Neuronal stem cell (in vitro differentiated cells): Measurements from ENCODE around the gene GSTM3.

ENCODE experiments used
- DNase-seq: peaks from one replicate; pipeline ENCODE4 v3.0.0-alpha.2; 2013; ENCODE audit warnings: low spot score
- H2AFZ ChIP-seq: one replicate; pipeline ENCODE4 v1.6.1; 2013; ENCODE audit warnings: mild to moderate bottlenecking, low read length, inconsistent platforms
- H2AK5ac ChIP-seq: 2 replicates; pipeline ENCODE4 v1.6.1; 2013; ENCODE audit warnings: low read depth, mild to moderate bottlenecking, inconsistent platforms, low read length, moderate library complexity, mixed read lengths
- H2BK120ac ChIP-seq: 2 replicates; pipeline ENCODE4 v1.6.1; 2013; ENCODE audit warnings: low read depth, mild to moderate bottlenecking, inconsistent platforms, low read length, moderate library complexity, mixed read lengths
- H2BK12ac ChIP-seq: one replicate; pipeline ENCODE4 v1.6.1; 2013; ENCODE audit warnings: low read length, inconsistent platforms
- H2BK15ac ChIP-seq: 2 replicates; pipeline ENCODE4 v1.6.1; 2013; ENCODE audit warnings: mild to moderate bottlenecking, low read length, inconsistent platforms, mixed read lengths
- H2BK5ac ChIP-seq: one replicate; pipeline ENCODE4 v1.6.1; 2013; ENCODE audit warnings: inconsistent platforms, mild to moderate bottlenecking, low read length, moderate library complexity
- H3K14ac ChIP-seq: one replicate; pipeline ENCODE4 v1.6.1; 2013; ENCODE audit warnings: low read length, inconsistent platforms
- H3K18ac ChIP-seq: 2 replicates; pipeline ENCODE4 v1.6.1; 2013; ENCODE audit warnings: low read length, inconsistent platforms
- H3K23ac ChIP-seq: 2 replicates; pipeline ENCODE4 v1.6.1; 2013; ENCODE audit warnings: low read depth, mild to moderate bottlenecking, mixed read lengths, low read length, inconsistent platforms; ENCODE audit not compliant: poor library complexity
- H3K27ac ChIP-seq: replicated peaks from 3 replicates; pipeline ENCODE4 v1.5.1; 2013; ENCODE audit warnings: low read length, inconsistent platforms
- H3K27me3 ChIP-seq, 3 experiments: 2 replicates each; pipeline ENCODE4 v1.6.1; 2013; ENCODE audit warnings: low read length in 3 of 3, mild to moderate bottlenecking in 2 of 3, inconsistent platforms in 1 of 3, low read depth in 1 of 3, mixed read lengths in 1 of 3, moderate library complexity in 1 of 3; ENCODE audit not compliant: control insufficient read depth in 3 of 3, insufficient read depth in 3 of 3
- H3K36me3 ChIP-seq, 2 donors: replicated peaks in 1 of 2; 2 replicates each; pipeline ENCODE4 v1.6.1; 2013; ENCODE audit warnings: low read length in 2 of 2; ENCODE audit not compliant: control insufficient read depth in 2 of 2, insufficient read depth in 2 of 2
- H3K4ac ChIP-seq: 2 replicates; pipeline ENCODE4 v1.6.1; 2013; ENCODE audit warnings: inconsistent platforms, mild to moderate bottlenecking, low read length, moderate library complexity
- H3K4me1 ChIP-seq, 2 donors: 1 replicate in 1 of 2; 2 replicates in 1 of 2; pipeline ENCODE4 v1.6.1; 2013; ENCODE audit warnings: low read length in 2 of 2, low read depth in 1 of 2; ENCODE audit not compliant: control insufficient read depth in 2 of 2, insufficient read depth in 1 of 2
- H3K4me2 ChIP-seq: one replicate; pipeline ENCODE4 v1.6.1; 2013; ENCODE audit warnings: mild to moderate bottlenecking, low read length, inconsistent platforms; ENCODE audit not compliant: insufficient read depth, poor library complexity, severe bottlenecking
- H3K4me3 ChIP-seq, 2 donors: 2 replicates each; pipeline ENCODE4 v1.5.1; 2013; ENCODE audit warnings: low read length in 2 of 2, mild to moderate bottlenecking in 2 of 2, inconsistent platforms in 1 of 2, moderate library complexity in 1 of 2
- H3K79me1 ChIP-seq: one replicate; pipeline ENCODE4 v1.6.1; 2013; ENCODE audit warnings: low read depth, mild to moderate bottlenecking, inconsistent platforms, low read length, moderate library complexity
- H3K9ac ChIP-seq: one replicate; pipeline ENCODE4 v1.6.1; 2013; ENCODE audit warnings: mild to moderate bottlenecking, low read depth, low read length, inconsistent platforms; ENCODE audit not compliant: poor library complexity
- H3K9me3 ChIP-seq, 2 donors: replicated peaks in 1 of 2; 2 replicates each; pipeline versions ENCODE3 to v1.6.1; 2013; ENCODE audit warnings: low read length in 2 of 2, mild to moderate bottlenecking in 2 of 2, inconsistent platforms in 1 of 2, low read depth in 1 of 2, mixed read lengths in 1 of 2, moderate library complexity in 1 of 2; ENCODE audit not compliant: control insufficient read depth in 2 of 2, insufficient read depth in 1 of 2
- H4K8ac ChIP-seq: one replicate; pipeline ENCODE4 v1.6.1; 2013; ENCODE audit warnings: low read depth, mild to moderate bottlenecking, inconsistent platforms, low read length, moderate library complexity
- H4K91ac ChIP-seq: one replicate; pipeline ENCODE4 v1.6.1; 2013; ENCODE audit warnings: low read length, low read depth, mild to moderate bottlenecking, inconsistent platforms; ENCODE audit not compliant: poor library complexity
- WGBS, 2 donors: extraction: QIAGEN DNeasy Blood & Tissue Kit; methylation state at CpG; one replicate each; pipeline ENCODE4 v1.1.7; 2013; ENCODE audit warnings: missing lambda C conversion rate in 2 of 2, mixed read lengths in 1 of 2; ENCODE audit not compliant: insufficient read length in 2 of 2, insufficient replicate concordance in 1 of 2; ENCODE audit errors: extremely low coverage in 2 of 2; 5-methylcytosine and 5-hydroxymethylcytosine counted together

GSTM3 gene

DNA sequence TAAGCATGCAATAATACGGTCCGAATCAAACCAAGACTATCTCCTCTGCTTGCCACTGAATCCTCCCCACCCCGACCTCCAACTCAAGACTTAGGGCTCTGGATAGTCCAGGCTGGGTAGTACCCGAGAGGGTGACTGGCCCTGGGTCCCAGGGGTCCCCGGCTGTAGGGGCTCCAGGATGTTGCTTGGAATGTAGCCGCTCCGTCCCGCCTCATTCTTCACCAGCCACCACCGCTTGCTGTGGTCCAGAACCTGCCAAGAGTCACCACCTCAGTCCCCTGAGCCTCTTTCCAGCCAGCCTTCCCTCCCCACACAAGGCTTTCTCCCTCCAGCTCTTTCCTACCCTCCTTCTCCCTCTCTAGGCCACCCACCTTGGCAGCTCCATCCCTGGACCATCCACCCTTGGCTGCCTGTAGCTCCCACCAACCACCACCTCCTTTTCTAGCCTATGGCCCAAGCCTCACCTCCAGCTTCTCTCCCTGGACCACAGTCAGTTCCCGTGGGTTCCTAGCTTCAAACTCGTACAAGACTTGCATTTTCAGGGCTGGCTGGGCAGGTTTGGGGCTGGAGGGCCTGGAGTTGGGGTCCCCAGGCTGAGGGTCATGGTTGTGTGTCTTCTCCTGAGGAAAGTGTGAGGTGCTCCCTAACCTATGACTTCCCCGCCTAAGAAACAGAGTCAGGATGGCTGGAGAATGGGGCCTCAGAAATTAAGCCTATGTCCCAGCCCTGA, 10.9 kb upstream of the GSTM3 start:
- no peak overlapping the region for H4K91ac ChIP-seq
- peaks cover 4% of the 10 kb centered on the region in 2 donors for H3K9me3 ChIP-seq
- no peak overlapping the region for H3K4ac ChIP-seq
- no peak overlapping the region for H3K18ac ChIP-seq
- no peak overlapping the region for H2BK120ac ChIP-seq
- no peak overlapping the region for H4K8ac ChIP-seq
- H2BK12ac ChIP-seq = no peak overlapping the region
- no peak overlapping the region for H3K27ac ChIP-seq
- no peak for DNase-seq
- H3K23ac ChIP-seq = no peak overlapping the region
- H2AFZ ChIP-seq = no peak overlapping the region
- H2BK5ac ChIP-seq = no peak overlapping the region
- no peak overlapping the region for H3K14ac ChIP-seq
- H3K79me1 ChIP-seq = no peaks in the 10 kb centered on the region
- peaks cover 0 to 60% (median 2%) of the 10 kb centered on the region in 3 experiments for H3K27me3 ChIP-seq
- H2AK5ac ChIP-seq = peak overlapping the region; percentile 68
- peaks cover 0 to 2% of the 10 kb centered on the region in 2 donors for H3K4me1 ChIP-seq
- no peak overlapping the region for H3K9ac ChIP-seq
- no peak overlapping the region for H3K4me2 ChIP-seq
- WGBS, 2 donors = no CpG with 5 or more reads among the region's 12 CpGs
- peak overlapping the region in 1 of 2 donors; percentile 47 for H3K4me3 ChIP-seq
- no peaks in the 10 kb centered on the region for H3K36me3 ChIP-seq
- H2BK15ac ChIP-seq = no peak overlapping the region

DNA sequence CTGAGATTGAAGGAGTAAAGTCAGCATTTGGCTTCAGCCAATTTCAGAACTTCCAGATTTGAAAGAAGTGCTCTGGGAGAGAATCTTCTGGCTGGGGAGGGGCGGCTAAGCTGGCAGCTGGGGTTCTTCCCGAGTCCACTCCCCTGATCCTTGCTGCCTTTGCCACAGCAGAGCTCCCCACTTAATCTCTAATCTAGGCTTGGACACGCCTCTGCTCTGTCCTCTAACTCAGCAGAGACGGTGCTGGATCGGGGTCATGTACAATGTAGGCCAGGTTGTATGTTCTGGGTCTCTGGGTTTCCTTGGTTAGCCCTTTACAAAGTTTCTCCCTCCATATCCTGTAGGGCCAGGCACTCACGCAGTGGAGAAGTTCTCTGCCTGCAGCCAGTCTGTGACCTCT, 10.1 kb upstream of the GSTM3 start:
- H2BK12ac ChIP-seq = no peak overlapping the region
- peaks cover 0 to 60% (median 2%) of the 10 kb centered on the region in 3 experiments for H3K27me3 ChIP-seq
- H2AK5ac ChIP-seq = no peak overlapping the region
- H2BK120ac ChIP-seq = no peak overlapping the region
- DNase-seq = no peak
- H2BK15ac ChIP-seq = no peak overlapping the region
- no peak overlapping the region for H3K27ac ChIP-seq
- H3K9ac ChIP-seq = no peak overlapping the region
- H3K36me3 ChIP-seq = no peaks in the 10 kb centered on the region
- peaks cover 4% of the 10 kb centered on the region in 2 donors for H3K9me3 ChIP-seq
- H3K4me2 ChIP-seq = no peak overlapping the region
- peaks cover 0 to 2% of the 10 kb centered on the region in 2 donors for H3K4me1 ChIP-seq
- no peak overlapping the region for H3K4me3 ChIP-seq
- no peak overlapping the region for H4K91ac ChIP-seq
- no CpG with 5 or more reads among the region's 6 CpGs for WGBS, 2 donors
- H3K14ac ChIP-seq = no peak overlapping the region
- H3K4ac ChIP-seq = no peak overlapping the region
- H3K18ac ChIP-seq = no peak overlapping the region
- no peak overlapping the region for H3K23ac ChIP-seq
- H4K8ac ChIP-seq = no peak overlapping the region
- H2BK5ac ChIP-seq = no peak overlapping the region
- H3K79me1 ChIP-seq = no peaks in the 10 kb centered on the region
- H2AFZ ChIP-seq = no peak overlapping the region

- Histone ChIP-seq H3K14ac (peak overlapping the region; percentile 10), H2BK15ac (no peak overlapping the region), H3K4me2 (no peak overlapping the region), H3K27me3 (peaks cover 0 to 60% (median 2%) of the 10 kb centered on the region in 3 experiments), H4K91ac (no peak overlapping the region), H3K23ac (no peak overlapping the region), H3K79me1 (no peaks in the 10 kb centered on the region), H3K4me1 (peaks cover 0 to 2% of the 10 kb centered on the region in 2 donors), H2BK12ac (no peak overlapping the region), H3K4ac (no peak overlapping the region), H4K8ac (no peak overlapping the region), H3K18ac (no peak overlapping the region), H3K9ac (no peak overlapping the region), H2BK120ac (no peak overlapping the region), H3K4me3 (no peak overlapping the region), H2BK5ac (no peak overlapping the region), H2AK5ac (no peak overlapping the region), H3K36me3 (no peaks in the 10 kb centered on the region), H3K9me3 (peaks cover 4% of the 10 kb centered on the region in 2 donors), H3K27ac (no peak overlapping the region), H2AFZ (no peak overlapping the region)
- no peak for DNase-seq
- WGBS, 2 donors = no CpG with 5 or more reads among the region's 11 CpGs
These were observed 9.5 kb upstream of the GSTM3 start for GRCh38 chr1:109750241-109750882.

DNA sequence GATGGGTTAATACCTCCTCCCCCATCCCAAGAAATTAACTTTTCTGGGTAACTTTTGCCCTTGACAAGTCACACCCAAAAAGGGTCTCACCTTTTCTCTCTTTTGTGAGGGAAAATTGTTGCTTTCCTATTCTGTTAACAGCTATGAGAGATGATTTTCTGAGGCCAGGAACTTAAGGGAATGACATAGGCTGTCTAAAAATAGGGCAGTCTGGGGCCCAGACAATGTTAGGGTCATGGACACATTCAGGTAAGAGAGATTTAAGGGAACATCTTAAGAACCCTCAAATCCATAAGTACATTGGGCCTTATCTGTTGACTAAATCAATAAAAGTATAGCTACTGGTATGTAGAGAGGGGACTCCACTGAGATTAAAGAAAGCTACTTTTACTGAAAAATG, 8.4 kb upstream of the GSTM3 start:
- H3K27me3 ChIP-seq = peaks cover 0 to 52% (median 2%) of the 10 kb centered on the region in 3 experiments
- no peak overlapping the region for H4K91ac ChIP-seq
- no peak overlapping the region for H2BK120ac ChIP-seq
- H3K18ac ChIP-seq = no peak overlapping the region
- H2AFZ ChIP-seq = no peak overlapping the region
- no peak overlapping the region for H2BK5ac ChIP-seq
- H3K4ac ChIP-seq = no peak overlapping the region
- H3K4me2 ChIP-seq = no peak overlapping the region
- H3K79me1 ChIP-seq = no peaks in the 10 kb centered on the region
- H3K14ac ChIP-seq = no peak overlapping the region
- H2AK5ac ChIP-seq = no peak overlapping the region
- no peak overlapping the region for H3K23ac ChIP-seq
- no peak overlapping the region for H4K8ac ChIP-seq
- DNase-seq = no peak
- H3K9me3 ChIP-seq = peaks cover 4% of the 10 kb centered on the region in 2 donors
- H3K9ac ChIP-seq = no peak overlapping the region
- H3K36me3 ChIP-seq = no peaks in the 10 kb centered on the region
- peaks cover 0 to 2% of the 10 kb centered on the region in 2 donors for H3K4me1 ChIP-seq
- no peak overlapping the region for H3K27ac ChIP-seq
- H2BK15ac ChIP-seq = no peak overlapping the region
- H2BK12ac ChIP-seq = no peak overlapping the region
- H3K4me3 ChIP-seq = no peak overlapping the region
